ENCODE measurements around the gene AK3.

Gene AK3

DNA sequence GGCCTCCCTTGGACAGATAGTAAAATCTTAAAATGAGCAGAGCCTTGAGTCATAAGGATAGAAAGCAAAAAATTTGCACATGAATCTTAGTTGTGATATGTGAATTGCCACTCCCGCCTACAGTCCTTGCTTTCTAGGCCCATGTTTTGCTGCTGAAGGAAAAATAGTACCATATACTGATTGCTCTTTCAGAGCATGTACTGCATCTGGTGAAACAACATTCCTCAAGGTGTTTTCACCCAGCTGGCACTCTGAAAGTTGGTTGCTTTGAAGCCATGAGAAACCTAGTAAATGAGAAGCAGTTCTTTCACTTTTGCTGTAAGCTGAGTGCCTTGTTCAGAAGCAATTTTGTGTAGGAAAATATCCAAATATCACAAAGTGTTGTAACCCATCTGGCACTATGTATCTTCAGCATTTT, 51.3 kb downstream of the AK3 start:
- DNase-seq, result no peak
- no peak overlapping the region for H3K4me3 ChIP-seq (ENCODE audit: insufficient read depth, low read depth, low read length, poor library complexity, severe bottlenecking)
- no peaks in the 10 kb centered on the region for H3K27me3 ChIP-seq (replicated peaks; ENCODE audit: control insufficient read depth, insufficient read depth, low read length, poor library complexity, severe bottlenecking)
- H3K27ac ChIP-seq (ENCODE audit: insufficient read depth, low read length, poor library complexity, severe bottlenecking), result no peak overlapping the region
- H3K9me3 ChIP-seq (ENCODE audit: control insufficient read depth, low read length), result no peaks in the 10 kb centered on the region
- peaks cover 27% of the 10 kb centered on the region for H3K36me3 ChIP-seq (ENCODE audit: control insufficient read depth, insufficient read depth, low read length)
- peaks cover 3% of the 10 kb centered on the region for H3K4me1 ChIP-seq (ENCODE audit: control insufficient read depth, insufficient read depth, low read length, poor library complexity, severe bottlenecking)

DNA sequence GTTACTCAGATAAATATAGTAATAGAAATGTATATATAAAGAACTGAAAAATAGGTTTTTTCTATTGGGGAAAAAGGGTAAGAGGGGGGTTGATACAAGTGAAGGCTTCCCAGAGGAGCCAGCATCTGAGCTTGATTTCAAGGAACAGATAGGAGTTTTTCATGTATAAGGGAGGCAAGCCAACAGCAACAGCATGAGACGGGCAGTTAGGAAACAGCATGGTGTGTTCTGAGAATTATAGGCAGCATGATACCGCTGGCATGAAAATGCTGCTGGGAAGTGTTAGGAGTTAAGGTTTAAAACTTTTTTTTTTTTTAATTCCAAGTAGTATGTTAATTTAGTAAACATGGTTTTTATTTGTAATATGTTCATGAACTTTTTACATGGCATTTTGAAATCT, 52.0 kb downstream of the AK3 start:
- Histone ChIP-seq H3K36me3 (ENCODE audit: control insufficient read depth, insufficient read depth, low read length) (peaks cover 27% of the 10 kb centered on the region), H3K9me3 (ENCODE audit: control insufficient read depth, low read length) (no peaks in the 10 kb centered on the region), H3K4me3 (ENCODE audit: insufficient read depth, low read depth, low read length, poor library complexity, severe bottlenecking) (no peak overlapping the region), H3K4me1 (ENCODE audit: control insufficient read depth, insufficient read depth, low read length, poor library complexity, severe bottlenecking) (peaks cover 3% of the 10 kb centered on the region), H3K27ac (ENCODE audit: insufficient read depth, low read length, poor library complexity, severe bottlenecking) (no peak overlapping the region), H3K27me3 (replicated peaks; ENCODE audit: control insufficient read depth, insufficient read depth, low read length, poor library complexity, severe bottlenecking) (no peaks in the 10 kb centered on the region)
- no peak for DNase-seq

DNA sequence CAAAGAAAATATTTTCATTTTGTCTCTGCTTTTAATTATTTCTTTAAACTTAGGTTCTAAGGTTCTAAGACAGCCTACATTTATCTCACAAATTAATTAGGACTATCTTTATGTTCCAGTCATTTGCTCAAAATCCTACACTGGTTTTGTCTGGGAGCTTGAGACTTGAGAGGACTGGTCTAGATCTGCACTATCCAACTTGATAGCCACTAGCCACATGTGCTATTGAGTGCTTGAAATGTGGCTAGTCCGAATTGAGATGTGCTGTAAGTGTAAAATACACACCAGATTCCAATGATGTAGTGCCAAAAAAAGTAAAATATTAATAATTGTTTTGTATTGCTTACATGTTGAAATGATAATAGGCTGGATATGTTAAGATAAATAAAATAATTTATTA, 54.4 kb downstream of the AK3 start:
- no peak for DNase-seq
- Histone ChIP-seq H3K4me3 (ENCODE audit: insufficient read depth, low read depth, low read length, poor library complexity, severe bottlenecking) (no peak overlapping the region), H3K4me1 (ENCODE audit: control insufficient read depth, insufficient read depth, low read length, poor library complexity, severe bottlenecking) (peaks cover 3% of the 10 kb centered on the region), H3K27me3 (replicated peaks; ENCODE audit: control insufficient read depth, insufficient read depth, low read length, poor library complexity, severe bottlenecking) (no peaks in the 10 kb centered on the region), H3K27ac (ENCODE audit: insufficient read depth, low read length, poor library complexity, severe bottlenecking) (no peak overlapping the region), H3K9me3 (ENCODE audit: control insufficient read depth, low read length) (no peaks in the 10 kb centered on the region), H3K36me3 (ENCODE audit: control insufficient read depth, insufficient read depth, low read length) (peaks cover 21% of the 10 kb centered on the region)

DNA sequence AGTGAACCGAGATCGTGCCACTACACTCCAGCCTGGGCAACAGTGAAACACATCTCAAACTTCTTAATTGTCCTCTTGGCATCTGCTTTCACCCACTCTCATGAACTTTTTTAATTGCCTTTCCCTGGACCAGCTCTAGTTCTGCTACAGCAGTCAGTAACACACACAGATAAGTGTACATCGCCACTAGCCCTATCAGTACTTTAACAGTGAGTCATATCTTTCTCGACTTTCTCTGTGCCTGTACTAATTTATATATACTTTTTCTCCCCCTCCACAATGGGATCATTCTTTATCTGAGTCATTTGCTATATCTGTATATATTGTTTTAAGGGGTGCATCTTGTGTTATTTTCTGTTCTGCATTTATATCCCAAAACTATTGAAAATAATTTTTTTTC, 54.9 kb downstream of the AK3 start:
- no peak for DNase-seq
- Histone ChIP-seq H3K27me3 (replicated peaks; ENCODE audit: control insufficient read depth, insufficient read depth, low read length, poor library complexity, severe bottlenecking) (no peaks in the 10 kb centered on the region), H3K36me3 (ENCODE audit: control insufficient read depth, insufficient read depth, low read length) (peaks cover 17% of the 10 kb centered on the region), H3K4me3 (ENCODE audit: insufficient read depth, low read depth, low read length, poor library complexity, severe bottlenecking) (no peak overlapping the region), H3K9me3 (ENCODE audit: control insufficient read depth, low read length) (no peaks in the 10 kb centered on the region), H3K27ac (ENCODE audit: insufficient read depth, low read length, poor library complexity, severe bottlenecking) (no peak overlapping the region), H3K4me1 (ENCODE audit: control insufficient read depth, insufficient read depth, low read length, poor library complexity, severe bottlenecking) (peaks cover 3% of the 10 kb centered on the region)

DNA sequence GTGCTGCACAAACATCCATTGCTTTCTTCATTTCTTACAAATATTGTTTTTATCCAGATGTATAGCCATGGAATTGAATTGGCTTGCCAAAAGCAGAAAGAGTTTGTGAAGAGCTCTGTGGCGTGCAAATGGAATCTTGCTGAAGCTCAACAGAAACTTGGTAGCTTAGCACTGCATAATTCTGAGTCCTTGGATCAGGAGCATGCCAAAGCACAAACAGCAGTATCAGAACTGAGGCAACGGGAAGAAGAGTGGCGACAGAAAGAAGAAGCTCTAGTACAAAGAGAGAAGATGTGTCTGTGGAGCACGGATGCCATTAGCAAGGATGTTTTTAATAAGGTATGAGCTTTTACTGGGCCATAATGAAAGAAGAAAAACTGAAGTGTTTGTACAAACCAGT, 56.2 kb downstream of the AK3 start:
- Histone ChIP-seq H3K27me3 (replicated peaks; ENCODE audit: control insufficient read depth, insufficient read depth, low read length, poor library complexity, severe bottlenecking) (no peaks in the 10 kb centered on the region), H3K36me3 (ENCODE audit: control insufficient read depth, insufficient read depth, low read length) (peaks cover 14% of the 10 kb centered on the region), H3K4me1 (ENCODE audit: control insufficient read depth, insufficient read depth, low read length, poor library complexity, severe bottlenecking) (peaks cover 8% of the 10 kb centered on the region), H3K4me3 (ENCODE audit: insufficient read depth, low read depth, low read length, poor library complexity, severe bottlenecking) (no peak overlapping the region), H3K9me3 (ENCODE audit: control insufficient read depth, low read length) (no peaks in the 10 kb centered on the region), H3K27ac (ENCODE audit: insufficient read depth, low read length, poor library complexity, severe bottlenecking) (no peak overlapping the region)
- no peak for DNase-seq

DNA sequence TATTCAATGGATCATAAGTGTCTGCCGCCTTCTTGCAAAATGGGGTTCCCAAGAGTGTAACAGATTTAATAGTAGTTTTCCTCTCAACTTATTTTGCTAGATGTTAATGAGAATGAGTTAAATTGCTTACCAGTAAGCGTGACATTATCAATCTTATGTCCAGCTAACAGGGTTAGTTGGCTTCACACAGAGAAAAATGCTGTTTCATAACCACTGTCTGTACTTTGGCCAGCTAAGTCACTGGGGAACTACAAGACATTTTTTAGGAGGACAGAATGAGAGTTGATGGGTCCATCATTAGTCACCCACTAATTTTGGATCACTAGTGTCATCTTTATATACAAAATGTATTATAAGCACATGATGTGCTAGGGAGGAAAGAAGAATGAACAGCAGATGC, 60.3 kb downstream of the AK3 start:
- H3K27ac ChIP-seq (ENCODE audit: insufficient read depth, low read length, poor library complexity, severe bottlenecking), result peak overlapping the region; percentile 0
- H3K4me3 ChIP-seq (ENCODE audit: insufficient read depth, low read depth, low read length, poor library complexity, severe bottlenecking), result peak overlapping the region; percentile 9
- no peaks in the 10 kb centered on the region for H3K27me3 ChIP-seq (replicated peaks; ENCODE audit: control insufficient read depth, insufficient read depth, low read length, poor library complexity, severe bottlenecking)
- no peaks in the 10 kb centered on the region for H3K9me3 ChIP-seq (ENCODE audit: control insufficient read depth, low read length)
- peaks cover 11% of the 10 kb centered on the region for H3K4me1 ChIP-seq (ENCODE audit: control insufficient read depth, insufficient read depth, low read length, poor library complexity, severe bottlenecking)
- no peak for DNase-seq
- H3K36me3 ChIP-seq (ENCODE audit: control insufficient read depth, insufficient read depth, low read length), result peaks cover 4% of the 10 kb centered on the region

DNA sequence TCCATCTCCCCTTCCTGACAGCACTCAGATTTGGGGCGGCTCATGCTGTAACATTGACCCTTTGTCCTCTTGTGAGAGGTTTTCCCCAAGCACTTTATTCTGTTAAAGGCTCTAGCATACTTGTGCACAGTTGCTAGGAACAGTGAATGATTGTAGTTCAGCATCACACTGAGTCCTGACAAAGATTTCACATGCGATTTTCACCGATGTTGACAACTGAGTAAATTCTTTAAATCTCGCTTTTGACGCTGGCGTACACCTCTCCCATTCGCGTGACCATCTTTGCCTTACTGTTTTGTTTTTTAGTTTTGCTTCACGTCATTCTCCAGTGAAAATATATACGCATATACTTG, 60.9 kb downstream of the AK3 start:
- Histone ChIP-seq H3K36me3 (ENCODE audit: control insufficient read depth, insufficient read depth, low read length) (no peaks in the 10 kb centered on the region), H3K27ac (ENCODE audit: insufficient read depth, low read length, poor library complexity, severe bottlenecking) (peak overlapping the region; percentile 87), H3K27me3 (replicated peaks; ENCODE audit: control insufficient read depth, insufficient read depth, low read length, poor library complexity, severe bottlenecking) (no peaks in the 10 kb centered on the region), H3K9me3 (ENCODE audit: control insufficient read depth, low read length) (no peaks in the 10 kb centered on the region), H3K4me3 (ENCODE audit: insufficient read depth, low read depth, low read length, poor library complexity, severe bottlenecking) (peak overlapping the region; percentile 58), H3K4me1 (ENCODE audit: control insufficient read depth, insufficient read depth, low read length, poor library complexity, severe bottlenecking) (peaks cover 11% of the 10 kb centered on the region)
- DNase-seq, result no peak

DNA sequence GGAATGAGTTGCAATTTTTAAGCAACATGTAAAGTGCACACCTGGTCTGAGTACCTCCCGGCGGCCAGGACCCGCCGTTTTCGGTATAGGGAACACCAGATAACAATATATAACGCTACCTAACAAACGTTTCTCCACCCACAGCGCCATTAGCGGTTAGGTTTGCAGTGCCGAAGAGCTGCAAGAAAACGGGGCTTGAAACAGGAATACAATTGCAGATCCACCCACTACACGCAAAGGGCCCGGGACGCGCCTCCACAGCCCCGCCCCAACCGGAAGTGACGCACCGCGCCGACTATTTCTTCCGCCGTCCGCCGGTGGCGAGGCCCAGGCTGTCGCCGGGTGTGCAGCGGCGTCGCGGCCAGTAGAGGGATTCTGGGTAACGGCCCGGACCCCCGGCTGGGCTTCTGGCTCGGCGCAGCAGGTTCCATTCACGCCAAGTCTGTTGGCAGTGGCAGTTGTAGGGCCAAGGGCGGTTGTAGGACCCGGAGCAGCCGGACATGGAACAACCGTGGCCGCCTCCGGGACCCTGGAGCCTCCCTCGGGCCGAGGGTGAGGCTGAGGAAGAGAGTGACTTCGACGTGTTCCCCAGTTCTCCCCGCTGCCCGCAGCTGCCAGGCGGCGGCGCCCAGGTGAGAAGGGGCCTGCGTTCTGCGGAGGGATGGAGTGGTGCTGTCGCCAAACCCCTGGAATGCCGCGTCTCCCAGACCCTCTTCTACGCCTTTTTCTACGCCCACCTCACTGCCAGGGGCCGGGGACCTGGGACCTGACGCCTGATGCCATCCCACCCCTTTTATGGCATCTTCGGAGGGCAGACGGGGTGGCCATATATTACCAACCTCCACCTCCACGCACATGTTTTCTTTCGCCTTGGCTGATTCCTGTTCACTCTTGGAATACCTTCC, 61.5 kb downstream of the AK3 start, which contains the start of gene CDC37L1:
Gene CDC37L1 (plus strand): TSS at position 302 of the 905 bp plus-strand sequence. CDS start 199 bp downstream, at position 501.
- no peaks in the 10 kb centered on the region for H3K9me3 ChIP-seq (ENCODE audit: control insufficient read depth, low read length)
- peak; percentile 97 for DNase-seq
- H3K27me3 ChIP-seq (replicated peaks; ENCODE audit: control insufficient read depth, insufficient read depth, low read length, poor library complexity, severe bottlenecking), result no peaks in the 10 kb centered on the region
- peak within 1 kb of the TSS; percentile 59 for H3K4me3 ChIP-seq (ENCODE audit: insufficient read depth, low read depth, low read length, poor library complexity, severe bottlenecking)
- H3K4me1 ChIP-seq (ENCODE audit: control insufficient read depth, insufficient read depth, low read length, poor library complexity, severe bottlenecking), result peaks cover 11% of the 10 kb centered on the region
- H3K27ac ChIP-seq (ENCODE audit: insufficient read depth, low read length, poor library complexity, severe bottlenecking), result peak within 1 kb of the TSS; percentile 87
- H3K36me3 ChIP-seq (ENCODE audit: control insufficient read depth, insufficient read depth, low read length), result no peaks in the 10 kb centered on the region

DNA sequence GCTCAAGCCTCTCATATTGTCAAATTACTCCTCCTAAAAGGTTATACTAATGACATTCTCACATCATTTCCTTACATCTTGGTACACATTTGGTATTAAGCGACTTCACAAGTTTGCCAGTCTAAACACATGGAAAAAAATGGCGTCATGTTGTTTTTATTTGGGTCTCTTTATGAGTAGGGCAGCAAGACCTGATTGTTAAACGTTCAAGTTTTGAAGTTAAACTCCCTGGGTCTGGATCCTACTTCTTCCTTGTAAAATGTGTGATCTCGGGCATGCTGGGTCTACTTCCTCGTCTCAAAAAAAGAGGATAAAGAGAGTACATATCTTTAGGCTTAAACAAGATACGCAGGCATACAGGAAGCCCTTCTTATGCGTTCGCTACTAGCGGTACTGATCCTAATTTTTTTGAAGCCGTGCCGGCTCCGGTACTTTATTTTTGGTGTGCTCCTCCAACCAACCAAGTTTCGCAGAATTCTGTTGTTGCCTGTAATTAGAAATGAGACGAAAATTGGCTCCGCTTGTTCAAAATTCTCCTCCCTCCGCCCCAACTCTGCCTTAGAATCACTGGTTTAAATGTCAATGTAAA, 62.2 kb downstream of the AK3 start:
- Histone ChIP-seq H3K27ac (ENCODE audit: insufficient read depth, low read length, poor library complexity, severe bottlenecking) (peak overlapping the region; percentile 87), H3K9me3 (ENCODE audit: control insufficient read depth, low read length) (no peaks in the 10 kb centered on the region), H3K4me3 (ENCODE audit: insufficient read depth, low read depth, low read length, poor library complexity, severe bottlenecking) (peak overlapping the region; percentile 59), H3K36me3 (ENCODE audit: control insufficient read depth, insufficient read depth, low read length) (no peaks in the 10 kb centered on the region), H3K27me3 (replicated peaks; ENCODE audit: control insufficient read depth, insufficient read depth, low read length, poor library complexity, severe bottlenecking) (no peaks in the 10 kb centered on the region), H3K4me1 (ENCODE audit: control insufficient read depth, insufficient read depth, low read length, poor library complexity, severe bottlenecking) (peaks cover 11% of the 10 kb centered on the region)
- DNase-seq, result no peak

DNA sequence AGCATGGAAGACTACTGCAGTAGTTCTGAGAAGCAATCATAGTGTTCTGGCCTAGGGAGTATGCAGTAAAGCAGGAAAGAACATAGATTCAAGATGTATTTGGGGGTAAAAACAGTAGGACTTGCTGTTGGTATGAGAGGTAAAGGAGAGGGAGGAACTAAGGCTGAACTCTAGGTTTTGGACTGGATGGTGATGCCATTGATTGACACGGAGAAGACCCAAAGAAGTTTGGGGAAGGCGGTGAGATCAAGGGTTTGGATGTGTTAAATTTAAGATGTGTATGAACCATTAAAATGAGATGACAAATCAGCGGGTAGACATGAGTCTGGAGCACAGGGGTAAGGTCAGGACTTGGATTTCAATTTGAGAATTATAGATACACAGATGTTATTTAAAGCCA, 63.6 kb downstream of the AK3 start:
- Histone ChIP-seq H3K9me3 (ENCODE audit: control insufficient read depth, low read length) (no peaks in the 10 kb centered on the region), H3K4me3 (ENCODE audit: insufficient read depth, low read depth, low read length, poor library complexity, severe bottlenecking) (no peak overlapping the region), H3K27me3 (replicated peaks; ENCODE audit: control insufficient read depth, insufficient read depth, low read length, poor library complexity, severe bottlenecking) (no peaks in the 10 kb centered on the region), H3K36me3 (ENCODE audit: control insufficient read depth, insufficient read depth, low read length) (no peaks in the 10 kb centered on the region), H3K27ac (ENCODE audit: insufficient read depth, low read length, poor library complexity, severe bottlenecking) (no peak overlapping the region), H3K4me1 (ENCODE audit: control insufficient read depth, insufficient read depth, low read length, poor library complexity, severe bottlenecking) (peaks cover 11% of the 10 kb centered on the region)
- no peak for DNase-seq
